Urothelium cell line (cell line): Measurements from ENCODE around the gene MLIP.

ENCODE experiments used
- DNase-seq: peaks from one replicate; pipeline ENCODE4 v3.0.0; 2011; ENCODE audit warnings: low spot score, mixed read lengths
- FAIRE-seq: peaks from 2 replicates; lab custom pipeline; 2011; peaks lifted over from hg19 to GRCh38; lab: Jason Lieb, UNC

MLIP gene

DNA sequence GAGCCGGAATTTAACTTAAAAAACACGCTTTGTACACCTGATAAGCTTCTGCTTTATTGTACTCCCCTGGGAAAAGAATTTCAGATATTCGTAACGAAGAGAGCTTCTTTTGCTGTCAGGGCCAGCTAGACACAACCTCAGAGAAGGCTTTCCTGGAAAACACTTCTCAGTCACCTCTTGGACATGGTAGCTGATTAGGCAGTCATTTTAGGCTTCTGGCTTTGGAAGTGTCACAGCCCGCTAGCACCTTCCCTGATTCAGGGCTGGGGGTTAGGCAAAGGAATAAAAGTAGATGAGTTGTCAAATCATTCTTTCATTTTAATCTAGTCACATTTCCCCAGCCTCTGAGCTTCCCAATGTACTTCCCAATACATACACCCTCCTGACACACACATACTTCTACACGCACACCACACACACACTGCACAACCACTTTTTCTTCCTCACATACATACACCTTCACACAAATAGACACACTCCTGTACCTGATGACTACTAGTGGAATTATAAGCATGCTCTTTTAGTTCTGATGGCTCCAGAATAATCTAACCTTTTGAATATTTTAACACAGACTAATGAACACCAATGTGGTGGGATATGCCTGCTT lies 162.1 kb downstream of the MLIP start:
- DNase-seq (no peak), FAIRE-seq (no peak)

DNA sequence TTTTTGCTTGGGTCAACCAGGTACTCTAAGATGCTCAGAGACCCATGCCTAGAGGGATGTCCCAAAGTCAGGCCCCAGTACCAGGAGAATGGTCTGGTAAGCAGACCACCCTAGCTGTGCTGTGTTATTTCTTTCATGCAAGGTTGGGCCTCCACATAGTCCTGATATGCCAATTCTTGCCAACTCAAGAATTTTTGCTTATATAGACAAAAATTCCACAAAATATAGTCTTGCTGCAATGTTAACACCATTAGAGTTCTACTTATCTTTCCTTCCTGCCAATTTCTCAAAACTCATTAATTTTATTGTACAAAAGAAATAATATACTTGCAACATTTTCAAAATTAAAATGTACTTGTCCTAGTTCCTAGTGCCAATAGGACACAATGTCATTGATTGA lies 163.1 kb downstream of the MLIP start:
- FAIRE-seq, result no peak
- DNase-seq, result no peak

DNA sequence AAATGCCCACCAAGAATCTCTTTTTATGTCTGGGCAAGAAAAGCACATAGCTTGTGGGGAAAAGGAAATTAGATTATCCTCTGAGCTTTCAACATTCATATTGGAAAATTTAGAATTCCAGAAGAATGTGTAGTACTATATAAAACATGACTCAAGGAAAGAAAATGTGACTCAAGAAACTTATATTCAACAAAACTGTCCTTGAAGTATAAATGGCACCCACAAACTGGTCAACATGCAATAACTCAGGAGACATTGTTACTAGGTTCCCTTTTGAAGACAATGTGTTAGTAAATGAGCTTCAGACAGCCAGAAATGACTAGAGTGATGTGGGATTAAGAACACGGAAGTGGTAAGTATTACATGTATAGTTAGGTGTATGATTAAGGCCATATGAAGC lies 170.9 kb downstream of the MLIP start:
- DNase-seq, result peak; percentile 12

DNA sequence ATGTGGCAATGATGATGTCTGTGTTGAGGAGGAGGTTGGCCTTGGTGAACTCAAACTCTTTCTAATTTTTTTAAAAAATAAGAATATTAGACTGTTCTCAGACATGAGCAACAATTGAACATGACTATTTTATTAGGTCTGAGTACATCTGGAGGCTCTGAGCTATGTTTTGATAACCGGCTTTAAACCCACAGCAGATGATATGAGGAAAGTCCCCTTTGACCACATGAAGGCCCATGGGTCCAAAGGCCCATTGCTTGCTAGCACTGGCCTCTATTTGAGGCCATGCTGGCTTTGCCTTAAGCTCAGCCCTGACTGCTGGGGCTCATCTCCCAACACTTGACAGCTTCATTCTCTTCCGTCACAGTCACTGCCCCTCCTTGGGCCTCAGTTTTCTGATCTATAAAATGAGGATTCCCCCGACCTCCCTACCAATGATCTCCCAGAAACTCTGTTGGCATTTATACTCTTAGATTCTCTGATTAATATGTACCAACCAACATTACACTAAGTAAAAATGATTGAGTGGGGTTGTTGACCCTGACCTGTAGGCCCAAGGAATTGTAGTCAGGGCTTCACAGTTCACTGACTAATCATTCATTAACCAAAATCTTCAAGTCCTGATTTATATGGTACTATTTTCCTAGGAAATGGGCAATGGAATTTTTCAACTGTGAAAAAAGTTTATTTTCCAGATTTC lies 173.1 kb downstream of the MLIP start:
- DNase-seq (no peak), FAIRE-seq (no peak)

More for the DNA sequence above, 170.9 kb downstream of the MLIP start:
- no peak for FAIRE-seq

DNA sequence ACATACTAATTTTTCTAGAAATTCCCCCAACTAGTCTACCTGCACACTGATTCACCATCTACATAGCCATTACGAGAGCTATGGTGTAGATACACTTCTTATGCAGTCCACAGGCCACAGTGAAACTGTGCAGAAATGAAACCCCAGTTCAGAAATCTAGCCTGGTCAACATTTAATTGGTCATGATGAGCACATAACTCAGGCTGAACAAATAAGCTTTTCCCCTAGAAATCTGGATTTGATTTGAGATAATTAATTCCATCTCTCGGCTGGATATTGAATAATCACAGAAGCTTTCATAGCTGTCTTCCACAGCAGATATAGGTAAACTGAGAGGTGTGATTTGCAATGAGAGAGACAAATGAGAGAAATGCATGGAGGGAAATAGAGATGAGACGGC lies 174.4 kb downstream of the MLIP start:
- FAIRE-seq, result no peak
- no peak for DNase-seq

DNA sequence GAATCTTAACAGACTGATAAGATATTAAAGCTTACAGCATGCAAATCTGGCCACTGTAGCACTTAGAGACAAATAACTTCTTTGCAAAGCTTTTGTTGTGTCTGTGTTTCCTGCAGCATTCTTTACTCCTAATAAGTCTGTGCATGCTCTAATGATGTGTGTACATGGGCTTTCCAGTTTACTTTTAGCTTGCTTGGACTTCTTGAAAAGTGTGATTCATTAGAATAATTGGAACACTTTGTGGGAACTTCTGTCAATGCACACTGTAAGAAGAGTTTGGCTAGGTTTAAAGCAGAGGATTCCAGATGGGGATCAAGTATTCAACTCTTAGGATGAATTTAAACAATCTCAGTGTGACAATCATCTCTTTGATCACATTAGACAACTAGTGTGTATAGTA lies 174.9 kb downstream of the MLIP start:
- no peak for FAIRE-seq
- no peak for DNase-seq

DNA sequence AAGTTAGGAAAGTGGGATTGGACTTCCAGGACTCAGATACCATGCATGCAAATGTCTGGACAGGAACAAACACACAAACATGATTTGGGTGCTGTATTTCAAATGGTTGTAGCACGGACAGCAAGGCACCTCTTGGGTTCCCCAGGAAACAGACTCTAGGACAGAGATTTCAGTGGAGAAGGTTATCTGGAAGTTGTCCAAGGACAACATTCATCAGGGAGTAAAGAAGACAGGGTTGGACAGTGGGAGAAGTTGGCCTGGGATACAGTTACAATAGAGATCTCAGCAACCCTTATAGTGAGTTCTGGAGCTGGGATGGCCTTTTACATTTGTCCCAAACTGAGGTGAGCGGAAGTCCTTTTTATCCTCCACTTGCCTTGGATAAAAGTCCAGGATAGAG lies 177.2 kb downstream of the MLIP start:
- peak; percentile 20 for FAIRE-seq
- DNase-seq, result no peak

DNA sequence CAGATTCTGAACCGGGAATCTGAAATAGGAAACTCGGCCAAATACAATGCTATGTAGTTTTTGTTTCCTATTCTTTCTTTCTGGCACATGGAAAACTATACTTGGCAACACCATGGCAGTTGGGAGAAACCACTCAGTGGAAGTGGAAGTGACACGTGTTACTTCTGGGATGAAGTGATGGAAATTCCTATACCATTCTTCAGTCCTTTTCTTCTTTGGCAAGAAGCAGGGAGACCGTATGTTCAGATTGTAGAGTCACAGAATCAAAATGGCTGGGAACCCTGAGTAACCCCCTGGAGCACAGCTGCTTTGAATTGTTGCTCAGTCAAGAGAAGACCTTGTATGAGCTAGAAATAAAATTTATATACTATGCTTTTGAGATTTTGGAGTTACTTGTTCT lies 178.2 kb downstream of the MLIP start:
- DNase-seq (no peak), FAIRE-seq (no peak)

DNA sequence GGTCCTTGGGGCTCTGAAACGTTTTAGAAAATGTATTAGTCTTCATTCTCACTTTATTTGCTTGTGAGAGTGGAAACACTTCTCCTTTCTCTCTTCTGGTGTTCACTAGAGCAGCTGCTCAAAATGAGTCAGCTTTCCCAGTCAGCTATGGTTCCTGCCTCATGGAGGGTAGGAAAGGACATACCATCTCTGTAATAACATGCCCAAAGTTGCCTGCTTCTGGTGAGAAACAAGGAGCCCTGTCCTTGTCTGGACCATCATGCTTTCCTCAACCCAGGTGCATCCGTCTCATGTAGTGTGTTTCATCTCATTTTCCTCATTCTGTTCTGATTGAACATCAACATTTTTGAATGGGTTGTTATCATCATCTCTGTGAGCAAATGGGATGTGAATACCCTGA lies 179.9 kb downstream of the MLIP start:
- FAIRE-seq, result no peak

DNA sequence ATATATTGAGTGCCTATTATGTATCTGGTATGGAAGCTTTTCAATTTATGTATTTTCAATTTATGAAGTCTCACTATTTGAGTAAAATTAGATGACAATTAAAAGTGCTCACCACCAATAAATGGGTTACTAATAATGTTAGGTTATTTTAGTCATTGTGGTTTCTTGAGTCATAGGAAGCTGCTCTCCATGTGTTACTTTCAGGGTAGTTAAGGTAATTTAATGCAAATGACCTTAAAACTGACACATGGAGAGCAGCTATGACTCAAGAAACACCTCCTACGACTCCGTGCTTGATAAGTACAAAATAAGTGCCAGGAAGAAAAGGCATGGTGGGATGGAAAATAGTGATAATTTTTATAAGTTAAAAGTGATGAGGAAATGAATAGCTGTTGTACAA lies 180.5 kb downstream of the MLIP start:
- DNase-seq, result no peak
- no peak for FAIRE-seq

More for the DNA sequence above, 179.9 kb downstream of the MLIP start:
- DNase-seq, result peak; percentile 40

DNA sequence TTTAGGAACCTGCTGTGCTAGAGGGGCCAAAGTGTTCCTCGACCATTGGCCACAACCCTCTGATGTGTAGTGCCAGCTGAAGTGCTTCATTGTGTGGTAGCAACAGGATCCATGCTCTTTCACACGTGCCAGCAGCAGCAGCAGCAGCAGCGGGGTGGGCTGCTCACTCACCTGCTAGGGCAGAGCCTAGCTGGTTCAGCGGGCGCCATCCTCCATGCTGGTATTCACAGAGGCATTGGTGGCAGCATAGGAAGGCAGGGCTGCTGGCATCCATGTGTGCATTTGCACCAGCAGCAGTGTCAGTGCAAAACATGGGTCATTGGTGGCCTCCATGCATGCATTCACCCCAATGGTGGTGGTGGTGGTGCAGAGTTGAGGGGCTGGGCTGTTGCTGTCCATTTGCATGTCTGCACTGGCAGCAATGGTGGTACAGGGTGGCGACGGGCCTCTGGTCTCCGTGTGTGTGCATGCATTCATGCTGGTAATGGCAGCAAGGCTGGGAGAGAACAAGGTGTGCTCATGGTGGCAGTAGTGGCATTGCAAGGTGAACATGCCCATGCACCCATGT lies 183.8 kb downstream of the MLIP start:
- FAIRE-seq, result peak; percentile 77
- no peak for DNase-seq

DNA sequence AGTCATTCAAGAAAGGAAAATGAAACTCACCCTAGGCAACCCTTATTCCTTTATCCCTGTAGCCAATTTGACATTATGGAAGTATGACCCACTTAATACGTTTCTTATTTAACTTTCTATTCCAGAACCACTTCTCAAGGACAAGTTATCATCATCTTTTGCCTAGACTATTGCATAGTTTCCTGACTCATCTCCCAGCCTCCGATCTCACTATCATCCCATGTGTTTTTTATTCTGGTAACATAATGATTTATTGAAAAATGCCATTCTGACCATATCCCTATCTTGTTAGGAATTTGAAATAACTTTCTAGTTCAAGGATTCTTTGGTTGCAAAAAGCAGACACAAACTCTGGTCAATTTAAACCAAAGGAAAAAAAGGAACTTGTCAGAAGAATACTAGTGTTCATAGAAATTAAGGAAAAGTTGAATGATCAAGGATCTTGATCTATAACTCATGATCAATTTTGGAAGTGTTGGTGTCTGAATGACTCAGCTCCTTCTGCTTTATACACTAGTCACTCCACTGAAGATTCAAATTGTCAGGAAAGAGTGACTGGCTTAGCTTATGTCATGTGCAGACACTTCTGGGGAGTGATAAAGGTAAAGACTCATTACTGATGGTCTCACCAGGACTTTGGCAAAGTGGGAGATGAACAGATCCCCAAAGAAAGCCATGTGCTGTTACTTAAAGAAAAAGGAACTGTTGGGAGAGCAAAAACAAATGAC lies 188.5 kb downstream of the MLIP start:
- FAIRE-seq (no peak), DNase-seq (no peak)

DNA sequence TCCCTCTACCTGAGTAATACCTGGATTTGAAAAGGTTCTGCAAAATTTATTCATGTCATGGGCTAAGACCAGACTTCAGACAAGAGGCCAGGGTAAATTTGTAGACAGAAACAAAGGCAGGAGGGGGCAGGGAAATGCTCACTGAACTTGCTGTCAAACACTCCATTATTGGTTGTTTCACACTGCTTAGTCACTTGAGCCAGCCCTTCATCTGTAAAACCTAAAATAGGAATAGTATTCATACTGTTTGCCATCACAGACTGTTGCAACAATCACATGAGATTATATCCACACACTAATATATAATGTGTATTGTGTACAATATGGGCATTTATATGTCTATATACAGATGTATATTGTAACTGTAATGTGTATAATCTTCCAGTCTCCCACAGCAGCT lies 190.5 kb downstream of the MLIP start:
- no peak for FAIRE-seq
- no peak for DNase-seq

DNA sequence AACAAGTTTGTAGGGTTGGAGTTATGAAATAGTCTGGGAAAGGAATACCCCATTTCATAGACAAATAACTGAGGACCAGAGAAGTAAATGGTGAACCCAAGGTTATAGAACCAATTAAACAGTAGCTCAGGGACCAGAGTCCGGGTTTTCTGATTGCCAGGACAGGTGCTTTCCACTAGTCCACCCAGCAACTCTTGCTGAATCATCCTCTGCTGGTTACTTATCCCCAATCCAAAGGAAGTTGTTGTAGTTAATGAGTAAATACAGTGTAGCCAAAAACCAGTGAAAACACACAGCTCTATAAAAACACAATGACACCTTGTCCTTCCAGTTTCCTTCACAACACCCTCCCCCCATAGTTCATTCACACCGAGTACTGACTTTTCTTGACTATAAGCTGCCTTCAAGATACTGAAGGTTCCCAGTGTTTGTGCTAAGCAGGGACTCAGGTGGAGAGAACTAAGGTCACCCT lies 196.2 kb downstream of the MLIP start:
- DNase-seq, result no peak
- no peak for FAIRE-seq

DNA sequence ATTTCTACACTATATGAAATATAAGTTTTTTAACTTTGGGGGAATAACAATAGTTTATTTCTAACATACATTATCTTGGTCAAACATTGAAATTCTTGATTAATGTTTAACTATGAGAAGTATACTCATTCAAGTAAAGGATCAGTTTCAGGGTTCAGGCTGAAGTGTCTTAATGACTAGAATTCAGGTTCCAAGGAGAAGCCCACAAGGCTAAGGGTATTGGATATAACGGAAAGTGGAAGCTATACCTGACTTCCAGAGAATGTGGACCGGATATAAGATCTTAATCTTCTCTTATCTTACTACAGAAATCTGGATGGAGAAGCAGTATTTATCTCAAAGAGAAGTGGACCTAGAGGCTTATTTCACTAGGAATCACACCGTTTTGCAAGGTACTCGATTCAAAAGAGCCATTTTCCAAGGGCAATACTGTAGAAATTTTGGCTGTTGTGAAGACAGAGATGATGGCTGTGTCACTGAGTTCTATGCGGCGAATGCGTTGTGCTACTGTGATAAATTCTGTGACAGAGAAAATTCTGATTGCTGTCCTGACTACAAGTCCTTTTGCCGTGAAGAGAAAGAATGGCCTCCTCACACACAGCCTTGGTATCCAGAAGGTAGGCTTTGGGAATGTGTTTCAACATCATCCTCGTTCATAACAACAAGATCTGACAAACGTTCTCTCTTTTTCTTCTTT lies 197.2 kb downstream of the MLIP start, which contains the start of gene TINAG:
TINAG (plus strand) TSS at position 153 of the 697 bp plus-strand sequence; CDS start at position 263, 110 bp downstream.
- no peak for DNase-seq
- no peak for FAIRE-seq

DNA sequence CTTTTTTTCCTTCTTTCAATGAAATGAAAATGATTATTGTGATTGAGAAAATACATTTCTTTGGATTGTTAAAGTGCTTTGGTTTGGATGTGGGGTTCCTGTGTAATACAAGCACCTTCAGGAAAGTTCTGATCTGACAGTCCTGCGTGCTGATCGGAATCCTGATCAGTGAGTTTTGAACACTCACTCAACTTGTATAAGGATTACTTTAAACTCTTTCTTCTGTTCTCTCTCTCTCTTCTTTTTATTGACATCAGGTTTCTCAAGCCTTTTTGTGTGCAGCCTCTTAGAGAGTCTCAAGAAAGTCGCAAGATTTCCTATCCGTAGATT lies 197.7 kb downstream of the MLIP start:
- no peak for FAIRE-seq

DNA sequence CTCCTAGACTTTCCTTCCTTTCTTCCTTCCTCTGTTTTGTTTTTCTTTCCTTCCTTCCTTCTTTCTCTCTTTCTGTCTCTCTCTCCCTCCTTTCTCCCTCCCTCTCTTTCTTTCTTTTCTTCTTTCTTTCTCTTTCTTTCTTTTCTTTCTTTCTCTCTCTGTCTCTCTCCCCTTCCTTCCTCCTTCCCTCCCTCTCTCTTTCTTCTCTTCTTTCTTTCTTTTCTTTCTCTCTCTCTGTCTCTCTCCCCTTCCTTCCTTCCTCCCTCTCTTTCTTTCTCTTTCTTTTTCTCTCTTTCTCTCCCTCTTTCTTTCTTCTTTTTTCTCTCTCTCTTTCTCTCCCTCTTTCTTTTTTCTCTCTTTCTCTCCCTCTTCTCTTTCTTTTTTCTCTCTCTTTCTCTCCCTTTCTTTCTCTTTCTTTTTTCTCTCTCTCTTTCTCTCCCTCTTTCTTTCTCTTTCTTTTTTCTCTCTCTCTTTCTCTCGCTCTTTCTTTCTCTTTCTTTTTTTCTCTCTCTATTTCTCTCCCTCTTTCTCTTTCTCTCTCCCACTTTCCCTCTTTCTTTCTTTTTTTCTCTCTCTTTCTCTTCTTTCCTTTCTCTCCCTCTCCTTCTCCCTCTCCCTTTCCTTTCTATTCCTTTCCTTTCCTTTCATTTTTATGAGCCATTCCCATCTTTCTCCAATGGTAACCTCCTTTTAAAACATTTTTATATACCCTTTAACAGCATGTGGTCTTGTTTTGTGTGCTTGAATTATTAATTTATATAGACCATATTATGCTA lies 199.3 kb downstream of the MLIP start:
- FAIRE-seq (no peak), DNase-seq (no peak)

More for the DNA sequence above, 197.7 kb downstream of the MLIP start:
- DNase-seq, result no peak

DNA sequence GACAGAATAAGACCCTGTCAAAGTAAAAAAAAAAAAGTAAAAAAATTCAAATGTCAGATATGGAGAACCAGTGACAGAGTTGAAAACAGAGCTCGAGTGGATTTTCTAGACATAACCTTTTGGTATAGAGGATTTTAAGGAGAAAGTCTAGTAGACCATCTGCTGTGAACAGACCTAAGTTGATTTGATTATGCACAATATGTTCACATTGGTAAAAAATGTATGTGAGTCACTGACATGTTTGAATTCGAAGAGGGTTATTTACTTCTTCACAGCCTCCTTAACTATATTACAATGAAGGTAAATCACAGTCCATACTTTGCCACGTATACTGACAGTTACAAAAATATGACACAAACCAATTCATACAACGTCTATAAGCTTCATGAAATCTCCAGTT lies 204.4 kb downstream of the MLIP start:
- FAIRE-seq (no peak), DNase-seq (no peak)
